ENCODE measurements around the gene ARL6IP5. TPM values are rescaled to one million over a fixed set of nuclear protein-coding genes. Genes with fewer than 3 reads are reported as not detected.

Gene ARL6IP5
- total and polyA plus RNA-seq, 4 donors: 25.1 to 46.0 (median 33.8) TPM

DNA sequence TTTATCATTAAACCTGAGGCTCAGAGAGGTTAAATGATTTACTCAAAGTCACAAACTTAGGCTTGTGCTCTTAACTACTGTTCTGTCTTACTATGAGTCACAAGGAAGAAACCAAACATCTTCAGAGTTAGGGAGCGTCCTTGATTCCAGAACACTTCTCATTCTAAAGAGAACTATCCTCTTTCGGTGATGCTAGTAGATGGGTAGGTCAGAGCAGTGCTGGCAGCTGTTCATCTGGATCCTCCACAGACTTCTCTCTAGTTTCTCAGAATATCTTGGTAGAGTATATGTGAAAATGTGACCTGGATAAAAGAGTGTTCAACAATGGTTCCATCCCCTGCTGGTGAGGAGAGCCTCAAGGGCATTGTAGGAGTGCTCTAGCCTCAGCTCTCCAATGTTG lies 3.3 kb downstream of the ARL6IP5 start:
- TF ChIP-seq, protein P1, sequence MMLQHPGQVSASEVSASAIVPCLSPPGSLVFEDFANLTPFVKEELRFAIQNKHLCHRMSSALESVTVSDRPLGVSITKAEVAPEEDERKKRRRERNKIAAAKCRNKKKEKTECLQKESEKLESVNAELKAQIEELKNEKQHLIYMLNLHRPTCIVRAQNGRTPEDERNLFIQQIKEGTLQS (IDR thresholded peaks at IDR 0.05): no peak
- TF ChIP-seq HNF4G (IDR thresholded peaks at IDR 0.05): no peak
- TF ChIP-seq NR2F2 (IDR thresholded peaks at IDR 0.05): no peak
- TF ChIP-seq FOXA1 (IDR thresholded peaks at IDR 0.05): no peak
- TF ChIP-seq, protein P2, sequence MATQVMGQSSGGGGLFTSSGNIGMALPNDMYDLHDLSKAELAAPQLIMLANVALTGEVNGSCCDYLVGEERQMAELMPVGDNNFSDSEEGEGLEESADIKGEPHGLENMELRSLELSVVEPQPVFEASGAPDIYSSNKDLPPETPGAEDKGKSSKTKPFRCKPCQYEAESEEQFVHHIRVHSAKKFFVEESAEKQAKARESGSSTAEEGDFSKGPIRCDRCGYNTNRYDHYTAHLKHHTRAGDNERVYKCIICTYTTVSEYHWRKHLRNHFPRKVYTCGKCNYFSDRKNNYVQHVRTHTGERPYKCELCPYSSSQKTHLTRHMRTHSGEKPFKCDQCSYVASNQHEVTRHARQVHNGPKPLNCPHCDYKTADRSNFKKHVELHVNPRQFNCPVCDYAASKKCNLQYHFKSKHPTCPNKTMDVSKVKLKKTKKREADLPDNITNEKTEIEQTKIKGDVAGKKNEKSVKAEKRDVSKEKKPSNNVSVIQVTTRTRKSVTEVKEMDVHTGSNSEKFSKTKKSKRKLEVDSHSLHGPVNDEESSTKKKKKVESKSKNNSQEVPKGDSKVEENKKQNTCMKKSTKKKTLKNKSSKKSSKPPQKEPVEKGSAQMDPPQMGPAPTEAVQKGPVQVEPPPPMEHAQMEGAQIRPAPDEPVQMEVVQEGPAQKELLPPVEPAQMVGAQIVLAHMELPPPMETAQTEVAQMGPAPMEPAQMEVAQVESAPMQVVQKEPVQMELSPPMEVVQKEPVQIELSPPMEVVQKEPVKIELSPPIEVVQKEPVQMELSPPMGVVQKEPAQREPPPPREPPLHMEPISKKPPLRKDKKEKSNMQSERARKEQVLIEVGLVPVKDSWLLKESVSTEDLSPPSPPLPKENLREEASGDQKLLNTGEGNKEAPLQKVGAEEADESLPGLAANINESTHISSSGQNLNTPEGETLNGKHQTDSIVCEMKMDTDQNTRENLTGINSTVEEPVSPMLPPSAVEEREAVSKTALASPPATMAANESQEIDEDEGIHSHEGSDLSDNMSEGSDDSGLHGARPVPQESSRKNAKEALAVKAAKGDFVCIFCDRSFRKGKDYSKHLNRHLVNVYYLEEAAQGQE (IDR thresholded peaks at IDR 0.05): no peak
- TF ChIP-seq, protein P3, sequence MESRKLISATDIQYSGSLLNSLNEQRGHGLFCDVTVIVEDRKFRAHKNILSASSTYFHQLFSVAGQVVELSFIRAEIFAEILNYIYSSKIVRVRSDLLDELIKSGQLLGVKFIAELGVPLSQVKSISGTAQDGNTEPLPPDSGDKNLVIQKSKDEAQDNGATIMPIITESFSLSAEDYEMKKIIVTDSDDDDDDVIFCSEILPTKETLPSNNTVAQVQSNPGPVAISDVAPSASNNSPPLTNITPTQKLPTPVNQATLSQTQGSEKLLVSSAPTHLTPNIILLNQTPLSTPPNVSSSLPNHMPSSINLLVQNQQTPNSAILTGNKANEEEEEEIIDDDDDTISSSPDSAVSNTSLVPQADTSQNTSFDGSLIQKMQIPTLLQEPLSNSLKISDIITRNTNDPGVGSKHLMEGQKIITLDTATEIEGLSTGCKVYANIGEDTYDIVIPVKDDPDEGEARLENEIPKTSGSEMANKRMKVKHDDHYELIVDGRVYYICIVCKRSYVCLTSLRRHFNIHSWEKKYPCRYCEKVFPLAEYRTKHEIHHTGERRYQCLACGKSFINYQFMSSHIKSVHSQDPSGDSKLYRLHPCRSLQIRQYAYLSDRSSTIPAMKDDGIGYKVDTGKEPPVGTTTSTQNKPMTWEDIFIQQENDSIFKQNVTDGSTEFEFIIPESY (IDR thresholded peaks at IDR 0.05): no peak
- TF ChIP-seq JUND (IDR thresholded peaks at IDR 0.05): no peak
- TF ChIP-seq RXRA (IDR thresholded peaks at IDR 0.05): no peak
- TF ChIP-seq, protein P4, sequence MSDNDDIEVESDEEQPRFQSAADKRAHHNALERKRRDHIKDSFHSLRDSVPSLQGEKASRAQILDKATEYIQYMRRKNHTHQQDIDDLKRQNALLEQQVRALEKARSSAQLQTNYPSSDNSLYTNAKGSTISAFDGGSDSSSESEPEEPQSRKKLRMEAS (IDR thresholded peaks at IDR 0.05): no peak
- no peak for TF ChIP-seq SP1 (IDR thresholded peaks at IDR 0.05)
- no peak for TF ChIP-seq HNF4A (conservative IDR thresholded peaks at IDR 0.05)
- TF ChIP-seq EGR1 (IDR thresholded peaks at IDR 0.05; ENCODE audit: low read depth in 2 of 2): no peak
- TF ChIP-seq, protein P5, sequence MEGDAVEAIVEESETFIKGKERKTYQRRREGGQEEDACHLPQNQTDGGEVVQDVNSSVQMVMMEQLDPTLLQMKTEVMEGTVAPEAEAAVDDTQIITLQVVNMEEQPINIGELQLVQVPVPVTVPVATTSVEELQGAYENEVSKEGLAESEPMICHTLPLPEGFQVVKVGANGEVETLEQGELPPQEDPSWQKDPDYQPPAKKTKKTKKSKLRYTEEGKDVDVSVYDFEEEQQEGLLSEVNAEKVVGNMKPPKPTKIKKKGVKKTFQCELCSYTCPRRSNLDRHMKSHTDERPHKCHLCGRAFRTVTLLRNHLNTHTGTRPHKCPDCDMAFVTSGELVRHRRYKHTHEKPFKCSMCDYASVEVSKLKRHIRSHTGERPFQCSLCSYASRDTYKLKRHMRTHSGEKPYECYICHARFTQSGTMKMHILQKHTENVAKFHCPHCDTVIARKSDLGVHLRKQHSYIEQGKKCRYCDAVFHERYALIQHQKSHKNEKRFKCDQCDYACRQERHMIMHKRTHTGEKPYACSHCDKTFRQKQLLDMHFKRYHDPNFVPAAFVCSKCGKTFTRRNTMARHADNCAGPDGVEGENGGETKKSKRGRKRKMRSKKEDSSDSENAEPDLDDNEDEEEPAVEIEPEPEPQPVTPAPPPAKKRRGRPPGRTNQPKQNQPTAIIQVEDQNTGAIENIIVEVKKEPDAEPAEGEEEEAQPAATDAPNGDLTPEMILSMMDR (IDR thresholded peaks at IDR 0.05; ENCODE audit: low read depth, low read length, missing input control): no peak
- no peak for TF ChIP-seq GABPA (IDR thresholded peaks at IDR 0.05 in 1 of 2, conservative IDR thresholded peaks at IDR 0.05 in 1 of 2)
- Histone ChIP-seq H3K4me3 (ENCODE audit: low read depth in 1 of 3, low read length in 3 of 3) (no peak overlapping the region), H3K9me3 (ENCODE audit: control insufficient read depth in 4 of 4, low read length in 3 of 4) (no peaks in the 10 kb centered on the region), H3K4me1 (ENCODE audit: control insufficient read depth in 4 of 4, insufficient read depth in 4 of 4, low read length in 3 of 4) (peaks cover 7 to 37% (median 30%) of the 10 kb centered on the region in 4 donors), H3K27ac (ENCODE audit: low read depth in 1 of 2, low read length in 2 of 2) (no peak overlapping the region), H3K9ac (ENCODE audit: low read depth in 1 of 2, low read length in 2 of 2) (no peak overlapping the region), H3K36me3 (ENCODE audit: control insufficient read depth in 4 of 4, insufficient read depth in 3 of 4, low read depth in 1 of 4, low read length in 3 of 4) (no peaks in the 10 kb centered on the region), H3K27me3 (ENCODE audit: control insufficient read depth in 4 of 4, insufficient read depth in 4 of 4, low read length in 3 of 4) (no peaks in the 10 kb centered on the region)
- DNase-seq (ENCODE audit: low spot score): no peak
- 72% methylated on average over 2 of the region's 2 CpGs for WGBS

DNA sequence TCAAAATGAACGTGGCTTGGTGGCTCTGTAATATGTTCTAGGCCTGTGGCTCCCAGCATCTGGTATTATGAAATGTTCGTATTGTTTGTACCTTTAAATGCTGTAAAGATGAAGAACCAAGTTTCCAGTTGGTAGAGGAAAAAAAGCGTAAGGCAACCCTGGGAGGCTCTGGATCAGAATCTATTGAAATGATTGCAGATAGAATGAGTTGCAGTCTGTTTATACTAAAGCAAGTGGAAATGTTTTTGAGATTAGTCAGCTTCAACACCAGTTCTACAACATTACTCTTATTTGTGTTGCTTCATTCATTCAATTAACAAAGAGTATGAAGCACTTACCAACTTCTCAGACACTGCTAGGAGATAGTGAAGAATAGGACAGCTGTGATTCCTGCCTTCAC lies 5.3 kb downstream of the ARL6IP5 start:
- 74% methylated on average over 3 of the region's 3 CpGs for WGBS
- Histone ChIP-seq H3K9me3 (ENCODE audit: control insufficient read depth in 4 of 4, low read length in 3 of 4) (no peaks in the 10 kb centered on the region), H3K9ac (ENCODE audit: low read depth in 1 of 2, low read length in 2 of 2) (no peak overlapping the region), H3K27me3 (ENCODE audit: control insufficient read depth in 4 of 4, insufficient read depth in 4 of 4, low read length in 3 of 4) (no peaks in the 10 kb centered on the region), H3K4me3 (ENCODE audit: low read depth in 1 of 3, low read length in 3 of 3) (no peak overlapping the region), H3K27ac (ENCODE audit: low read depth in 1 of 2, low read length in 2 of 2) (peak overlapping the region in 1 of 2 donors; percentile 33), H3K36me3 (ENCODE audit: control insufficient read depth in 4 of 4, insufficient read depth in 3 of 4, low read depth in 1 of 4, low read length in 3 of 4) (no peaks in the 10 kb centered on the region), H3K4me1 (ENCODE audit: control insufficient read depth in 4 of 4, insufficient read depth in 4 of 4, low read length in 3 of 4) (peaks cover 7 to 41% (median 35%) of the 10 kb centered on the region in 4 donors)
- DNase-seq (ENCODE audit: low spot score): no peak
- TF ChIP-seq, protein P3 (IDR thresholded peaks at IDR 0.05): no peak
- TF ChIP-seq, protein P4 (IDR thresholded peaks at IDR 0.05): no peak
- TF ChIP-seq NR2F2 (IDR thresholded peaks at IDR 0.05) (no peak), SP1 (IDR thresholded peaks at IDR 0.05) (no peak), TAF1 (conservative IDR thresholded peaks at IDR 0.05) (no peak), RAD21 (IDR thresholded peaks at IDR 0.05) (no peak), RXRA (IDR thresholded peaks at IDR 0.05) (no peak), FOXA2 (IDR thresholded peaks at IDR 0.05) (no peak), HNF4A (conservative IDR thresholded peaks at IDR 0.05) (no peak), EGR1 (IDR thresholded peaks at IDR 0.05; ENCODE audit: low read depth in 2 of 2) (no peak)
- TF ChIP-seq, protein P1 (IDR thresholded peaks at IDR 0.05): no peak
- TF ChIP-seq, protein P2 (IDR thresholded peaks at IDR 0.05): no peak
